ENCODE data around the gene INPP5A. TPM values are rescaled to one million over a fixed set of nuclear protein-coding genes. Genes with fewer than 3 reads are reported as not detected.

INPP5A gene
- total and polyA plus RNA-seq, 4 donors, result 37.7 to 112 (median 54.9) TPM

DNA sequence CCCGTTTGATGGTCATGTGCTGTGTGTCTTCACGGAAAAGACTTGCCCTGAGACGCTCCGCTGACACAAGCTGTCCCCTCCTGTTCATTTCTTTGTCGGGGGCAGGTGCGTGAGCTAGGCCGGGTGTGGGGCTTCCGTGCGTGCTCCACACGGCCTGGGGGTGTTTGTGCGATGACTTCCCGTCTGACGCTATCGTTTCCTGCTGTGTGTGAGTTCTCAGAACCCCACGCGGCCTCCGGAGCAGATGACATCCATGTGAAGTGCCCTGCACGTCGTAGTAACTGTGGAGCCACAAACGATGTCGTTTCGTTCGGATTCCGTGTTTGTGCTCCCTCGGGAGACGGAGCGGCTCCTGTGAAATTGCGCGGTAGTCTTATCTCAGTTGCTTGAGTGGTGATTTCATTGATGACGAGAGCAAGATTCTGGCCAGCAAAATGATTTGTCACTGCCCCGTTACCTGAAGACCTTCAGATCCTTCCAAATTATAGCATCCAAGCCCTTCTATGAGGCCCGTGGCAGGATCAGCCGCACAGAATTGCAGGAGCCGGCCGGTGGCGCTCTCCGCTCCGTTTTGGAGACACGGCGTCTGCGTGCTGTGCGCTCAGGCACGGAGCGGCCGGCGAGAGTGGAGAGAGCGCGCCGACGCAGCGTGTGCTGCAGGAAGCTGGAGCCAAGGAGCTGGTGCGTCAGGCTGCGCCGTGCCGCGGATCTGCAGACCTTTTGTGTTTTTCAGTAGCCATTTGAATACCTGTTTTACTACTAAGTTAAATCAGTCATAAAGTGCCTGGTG, 153.4 kb downstream of the INPP5A start:
- Histone ChIP-seq H3K36me3 (ENCODE audit: control insufficient read depth in 1 of 2, insufficient read depth in 2 of 2, low read length in 1 of 2) (peaks cover 0 to 3% of the 10 kb centered on the region in 2 donors), H3K9me3 (ENCODE audit: control insufficient read depth, low read length) (no peaks in the 10 kb centered on the region), H3K27ac (ENCODE audit: low read depth in 1 of 2, low read length in 2 of 2) (no peak overlapping the region), H3K27me3 (ENCODE audit: control insufficient read depth in 1 of 2, insufficient read depth in 2 of 2, low read length in 1 of 2) (no peaks in the 10 kb centered on the region), H3K4me3 (ENCODE audit: low read length in 2 of 2) (no peak overlapping the region), H3K4me1 (ENCODE audit: control insufficient read depth in 1 of 2, insufficient read depth in 2 of 2, low read length in 2 of 2) (no peaks in the 10 kb centered on the region)
- intact Hi-C loops (cut with DNase I), result no loop called here
- ATAC-seq (ENCODE audit: low FRiP score), result no peak
- DNase-seq, result peak; percentile 40 to 64
- 96% methylated on average over 56 of the region's 56 CpGs for WGBS, 2 donors

- 98% methylated on average over 42 to 48 of the region's 48 CpGs for WGBS, 2 donors
- DNase-seq (peak; percentile 25 to 55), ATAC-seq (ENCODE audit: low FRiP score) (no peak)
- Histone ChIP-seq H3K9me3 (ENCODE audit: control insufficient read depth, low read length) (no peaks in the 10 kb centered on the region), H3K27ac (ENCODE audit: low read depth in 1 of 2, low read length in 2 of 2) (no peak overlapping the region), H3K36me3 (ENCODE audit: control insufficient read depth in 1 of 2, insufficient read depth in 2 of 2, low read length in 1 of 2) (peaks cover 0 to 3% of the 10 kb centered on the region in 2 donors), H3K27me3 (ENCODE audit: control insufficient read depth in 1 of 2, insufficient read depth in 2 of 2, low read length in 1 of 2) (no peaks in the 10 kb centered on the region), H3K4me1 (ENCODE audit: control insufficient read depth in 1 of 2, insufficient read depth in 2 of 2, low read length in 2 of 2) (no peaks in the 10 kb centered on the region), H3K4me3 (ENCODE audit: low read length in 2 of 2) (no peak overlapping the region)
- intact Hi-C loops (cut with DNase I), result no loop called here
These were observed 154.1 kb downstream of the INPP5A start for GRCh38 chr10:132691711-132692153.

DNA sequence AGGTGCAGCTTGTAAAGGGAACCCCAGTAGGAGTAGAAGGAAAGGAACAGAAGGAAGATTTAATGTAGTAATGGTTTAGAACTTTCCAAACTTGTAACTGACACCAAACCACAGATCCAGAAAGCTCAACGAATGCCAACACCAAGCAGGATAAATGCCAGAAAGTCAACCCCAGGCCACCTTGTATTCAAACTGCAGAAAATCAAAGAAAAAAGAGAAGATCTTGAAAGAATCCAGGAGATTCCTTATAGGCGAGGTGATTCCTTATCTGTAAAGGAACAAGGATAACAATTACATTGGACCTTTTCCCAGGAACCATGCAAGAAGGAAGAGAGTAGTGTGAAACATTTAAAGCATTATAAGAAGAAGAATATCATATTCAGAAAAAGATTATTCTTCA, 154.7 kb downstream of the INPP5A start:
- ATAC-seq (ENCODE audit: low FRiP score) (no peak), DNase-seq (no peak)
- 24 to 27% methylated on average over 2 of the region's 2 CpGs for WGBS, 2 donors
- peaks cover 0 to 3% of the 10 kb centered on the region in 2 donors for H3K36me3 ChIP-seq (ENCODE audit: control insufficient read depth in 1 of 2, insufficient read depth in 2 of 2, low read length in 1 of 2)
- intact Hi-C loops (cut with DNase I), result no loop called here
- H3K4me3 ChIP-seq (ENCODE audit: low read length in 2 of 2), result no peak overlapping the region
- H3K27me3 ChIP-seq (ENCODE audit: control insufficient read depth in 1 of 2, insufficient read depth in 2 of 2, low read length in 1 of 2), result no peaks in the 10 kb centered on the region
- H3K27ac ChIP-seq (ENCODE audit: low read depth in 1 of 2, low read length in 2 of 2), result no peak overlapping the region
- H3K9me3 ChIP-seq (ENCODE audit: control insufficient read depth, low read length), result no peaks in the 10 kb centered on the region
- no peaks in the 10 kb centered on the region for H3K4me1 ChIP-seq (ENCODE audit: control insufficient read depth in 1 of 2, insufficient read depth in 2 of 2, low read length in 2 of 2)

GRCh38 chr10:132693676-132694075, 156.1 kb downstream of the INPP5A start:
- DNase-seq (no peak), ATAC-seq (ENCODE audit: low FRiP score) (no peak)
- Histone ChIP-seq H3K4me3 (ENCODE audit: low read length in 2 of 2) (no peak overlapping the region), H3K27ac (ENCODE audit: low read depth in 1 of 2, low read length in 2 of 2) (no peak overlapping the region), H3K4me1 (ENCODE audit: control insufficient read depth in 1 of 2, insufficient read depth in 2 of 2, low read length in 2 of 2) (no peaks in the 10 kb centered on the region), H3K36me3 (ENCODE audit: control insufficient read depth in 1 of 2, insufficient read depth in 2 of 2, low read length in 1 of 2) (peaks cover 0 to 3% of the 10 kb centered on the region in 2 donors), H3K9me3 (ENCODE audit: control insufficient read depth, low read length) (no peaks in the 10 kb centered on the region), H3K27me3 (ENCODE audit: control insufficient read depth in 1 of 2, insufficient read depth in 2 of 2, low read length in 1 of 2) (no peaks in the 10 kb centered on the region)
- intact Hi-C loops (cut with DNase I), result no loop called here

DNA sequence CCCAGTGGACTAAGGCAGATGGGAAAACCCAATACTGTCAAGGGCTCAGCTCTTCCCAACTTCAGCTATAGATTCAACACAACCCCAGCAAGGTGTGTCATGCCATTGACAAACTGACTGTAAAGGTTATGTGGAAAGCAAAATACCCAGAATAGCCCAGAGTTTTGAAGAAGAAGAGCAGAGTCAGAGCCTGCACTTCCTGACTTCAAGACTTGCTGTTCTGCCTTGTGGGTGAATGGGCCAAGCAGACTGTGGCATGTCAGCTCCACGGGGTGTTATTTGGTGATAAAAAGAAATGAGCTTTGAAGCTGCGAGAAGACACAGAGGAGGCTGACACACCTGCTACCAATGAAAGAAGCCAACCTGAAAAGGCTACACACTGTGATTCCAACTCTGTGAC, 158.6 kb downstream of the INPP5A start:
- ATAC-seq (ENCODE audit: low FRiP score) (no peak), DNase-seq (peak in 1 of 2 donors; percentile 21)
- Histone ChIP-seq H3K27me3 (ENCODE audit: control insufficient read depth in 1 of 2, insufficient read depth in 2 of 2, low read length in 1 of 2) (no peaks in the 10 kb centered on the region), H3K9me3 (ENCODE audit: control insufficient read depth, low read length) (no peaks in the 10 kb centered on the region), H3K4me1 (ENCODE audit: control insufficient read depth in 1 of 2, insufficient read depth in 2 of 2, low read length in 2 of 2) (no peaks in the 10 kb centered on the region), H3K27ac (ENCODE audit: low read depth in 1 of 2, low read length in 2 of 2) (no peak overlapping the region), H3K4me3 (ENCODE audit: low read length in 2 of 2) (no peak overlapping the region), H3K36me3 (ENCODE audit: control insufficient read depth in 1 of 2, insufficient read depth in 2 of 2, low read length in 1 of 2) (peaks cover under 1 to 2% of the 10 kb centered on the region in 2 donors)
- WGBS, 2 donors, result 91 to 92% methylated on average over 2 of the region's 2 CpGs
- intact Hi-C loops (cut with DNase I), result no loop called here

- WGBS, 2 donors, result 95 to 96% methylated on average over 13 of the region's 13 CpGs
- H3K9me3 ChIP-seq (ENCODE audit: control insufficient read depth, low read length), result no peaks in the 10 kb centered on the region
- H3K4me1 ChIP-seq (ENCODE audit: control insufficient read depth in 1 of 2, insufficient read depth in 2 of 2, low read length in 2 of 2), result no peaks in the 10 kb centered on the region
- H3K27ac ChIP-seq (ENCODE audit: low read depth in 1 of 2, low read length in 2 of 2), result no peak overlapping the region
- H3K27me3 ChIP-seq (ENCODE audit: control insufficient read depth in 1 of 2, insufficient read depth in 2 of 2, low read length in 1 of 2), result no peaks in the 10 kb centered on the region
- peak; percentile 37 to 55 for DNase-seq
- no peak overlapping the region for H3K4me3 ChIP-seq (ENCODE audit: low read length in 2 of 2)
- ATAC-seq (ENCODE audit: low FRiP score), result no peak
- H3K36me3 ChIP-seq (ENCODE audit: control insufficient read depth in 1 of 2, insufficient read depth in 2 of 2, low read length in 1 of 2), result peaks cover 0 to 2% of the 10 kb centered on the region in 2 donors
- intact Hi-C loops (cut with DNase I), result no loop called here
These were observed 159.4 kb downstream of the INPP5A start for GRCh38 chr10:132696728-132697577.

GRCh38 chr10:132697578-132698200, 160.1 kb downstream of the INPP5A start:
- Histone ChIP-seq H3K4me1 (ENCODE audit: control insufficient read depth in 1 of 2, insufficient read depth in 2 of 2, low read length in 2 of 2) (no peaks in the 10 kb centered on the region), H3K36me3 (ENCODE audit: control insufficient read depth in 1 of 2, insufficient read depth in 2 of 2, low read length in 1 of 2) (peaks cover 0 to 2% of the 10 kb centered on the region in 2 donors), H3K9me3 (ENCODE audit: control insufficient read depth, low read length) (no peaks in the 10 kb centered on the region), H3K4me3 (ENCODE audit: low read length in 2 of 2) (no peak overlapping the region), H3K27me3 (ENCODE audit: control insufficient read depth in 1 of 2, insufficient read depth in 2 of 2, low read length in 1 of 2) (no peaks in the 10 kb centered on the region), H3K27ac (ENCODE audit: low read depth in 1 of 2, low read length in 2 of 2) (no peak overlapping the region)
- no peak for ATAC-seq (ENCODE audit: low FRiP score)
- intact Hi-C loops (cut with DNase I), result no loop called here
- 87 to 89% methylated on average over 21 of the region's 21 CpGs for WGBS, 2 donors
- peak; percentile 26 to 28 for DNase-seq

DNA sequence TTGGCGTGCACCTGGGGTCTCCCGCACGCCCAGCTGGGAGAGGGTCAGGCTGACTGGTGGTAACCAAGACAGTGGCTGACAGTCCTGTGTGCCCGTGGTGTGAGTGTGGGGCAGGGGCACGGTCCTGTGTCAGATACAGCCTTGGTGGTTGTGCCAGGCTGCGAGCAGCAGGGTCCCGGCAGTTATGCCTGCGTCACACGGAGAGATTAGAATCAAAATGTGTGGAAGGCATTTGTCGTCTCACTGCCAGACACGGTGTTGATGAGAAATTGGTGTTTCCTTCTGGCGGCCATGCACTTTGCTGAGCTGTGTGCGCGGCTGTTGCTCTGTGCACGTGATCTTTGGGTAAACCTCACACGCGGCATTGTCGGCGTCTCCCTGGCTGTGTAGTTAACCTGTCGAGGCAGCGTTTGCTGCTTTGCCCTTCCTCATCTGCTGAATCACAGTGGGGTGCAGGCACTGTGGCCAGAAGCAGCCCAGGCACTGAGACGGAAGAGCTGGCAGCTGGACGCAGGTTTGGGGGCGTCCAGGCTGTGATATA, 160.7 kb downstream of the INPP5A start:
- H3K4me3 ChIP-seq (ENCODE audit: low read length in 2 of 2), result no peak overlapping the region
- WGBS, 2 donors, result 87 to 88% methylated on average over 24 of the region's 24 CpGs
- ATAC-seq (ENCODE audit: low FRiP score) (no peak), DNase-seq (peak; percentile 12 to 41)
- intact Hi-C loops (cut with DNase I), result no loop called here
- H3K27ac ChIP-seq (ENCODE audit: low read depth in 1 of 2, low read length in 2 of 2), result no peak overlapping the region
- H3K36me3 ChIP-seq (ENCODE audit: control insufficient read depth in 1 of 2, insufficient read depth in 2 of 2, low read length in 1 of 2), result peaks cover 0 to 2% of the 10 kb centered on the region in 2 donors
- H3K9me3 ChIP-seq (ENCODE audit: control insufficient read depth, low read length), result no peaks in the 10 kb centered on the region
- H3K4me1 ChIP-seq (ENCODE audit: control insufficient read depth in 1 of 2, insufficient read depth in 2 of 2, low read length in 2 of 2), result no peaks in the 10 kb centered on the region
- no peaks in the 10 kb centered on the region for H3K27me3 ChIP-seq (ENCODE audit: control insufficient read depth in 1 of 2, insufficient read depth in 2 of 2, low read length in 1 of 2)

All from aorta (tissue), 5 donors.